HG02623 (cell line): Measurements from ENCODE around the gene PACSIN2.
"Not testable (repeated sequence)": the region's sequence is repeated elsewhere in the genome, so short reads cannot be mapped to it uniquely, and the experiment has no call there.

Experiments
- ATAC-seq: cut with Tn5 transposase; IDR thresholded peaks from one replicate; pipeline ENCODE4 v1.9.1; 2021; ENCODE audit warnings: moderate library complexity; ENCODE audit not compliant: unreplicated experiment

Gene PACSIN2

GRCh38 chr22:42967933-42968332, 47.0 kb downstream of the PACSIN2 start:
- no peak for ATAC-seq

- no peak for ATAC-seq
These were observed 47.9 kb downstream of the PACSIN2 start for GRCh38 chr22:42967005-42967404.

- no peak for ATAC-seq
These were observed 48.5 kb downstream of the PACSIN2 start for GRCh38 chr22:42966497-42966896.

GRCh38 chr22:42964994-42965699, 49.8 kb downstream of the PACSIN2 start:
- no peak for ATAC-seq

GRCh38 chr22:42963231-42963595, 51.7 kb downstream of the PACSIN2 start:
- ATAC-seq = no peak

GRCh38 chr22:42962295-42963230, 52.4 kb downstream of the PACSIN2 start:
- no peak for ATAC-seq

- no peak for ATAC-seq
These were observed 53.1 kb downstream of the PACSIN2 start for GRCh38 chr22:42961810-42962209.

- not testable (repeated sequence) for ATAC-seq
These were observed 53.6 kb downstream of the PACSIN2 start for GRCh38 chr22:42961400-42961690.

- no peak for ATAC-seq
These were observed 54.2 kb downstream of the PACSIN2 start for GRCh38 chr22:42960531-42961399.

- ATAC-seq = no peak
These were observed 55.1 kb downstream of the PACSIN2 start for GRCh38 chr22:42959576-42960509.

- no peak for ATAC-seq
These were observed 56.0 kb downstream of the PACSIN2 start for GRCh38 chr22:42958937-42959336.

GRCh38 chr22:42957958-42958357, 57.0 kb downstream of the PACSIN2 start:
- no peak for ATAC-seq

- ATAC-seq = no peak
These were observed 57.4 kb downstream of the PACSIN2 start for GRCh38 chr22:42957544-42957943.

- no peak for ATAC-seq
These were observed 59.1 kb downstream of the PACSIN2 start for GRCh38 chr22:42955848-42956247.

GRCh38 chr22:42955087-42955635, 59.8 kb downstream of the PACSIN2 start:
- ATAC-seq = no peak

GRCh38 chr22:42953751-42954150, 61.2 kb downstream of the PACSIN2 start:
- ATAC-seq = not testable (repeated sequence)

GRCh38 chr22:42951093-42951710, 63.7 kb downstream of the PACSIN2 start:
- no peak for ATAC-seq

GRCh38 chr22:42950281-42950680, 64.7 kb downstream of the PACSIN2 start:
- no peak for ATAC-seq

- no peak for ATAC-seq
These were observed 65.8 kb downstream of the PACSIN2 start for GRCh38 chr22:42949159-42949558.

GRCh38 chr22:42948294-42948693, 66.7 kb downstream of the PACSIN2 start:
- no peak for ATAC-seq
